HepG2 (cell line): ENCODE measurements around the gene SYNJ2. TPM values are rescaled to one million over a fixed set of nuclear protein-coding genes. Genes with fewer than 3 reads are reported as not detected.

Source experiments
- ATM ChIP-seq: fragments of 450-650 bp; IDR thresholded peaks from 2 replicates; pipeline ENCODE4 v1.7.1; 2017; ENCODE audit warnings: mild to moderate bottlenecking, borderline replicate concordance
- CBX1 ChIP-seq: IDR thresholded peaks from one replicate; pipeline ENCODE4 v1.6.1; 2016; ENCODE audit warnings: antibody characterized with exemption, low read depth
- FOSL2 ChIP-seq: sonication (generic); formaldehyde crosslinking; IDR thresholded peaks from 2 replicates; pipeline ENCODE4 v1.4.0; 2020; ENCODE audit warnings: missing genetic modification reagents
- HNRNPK ChIP-seq: fragments of 200-400 bp; formaldehyde crosslinking; IDR thresholded peaks from 2 replicates; pipeline ENCODE4 v1.6.1; 2018; ENCODE audit warnings: low read length, low read depth, moderate library complexity, mild to moderate bottlenecking; ENCODE audit not compliant: poor library complexity, severe bottlenecking
- HOXA3 ChIP-seq: sonication (generic); formaldehyde crosslinking; IDR thresholded peaks from 2 replicates; pipeline ENCODE4 v1.5.0; 2020; ENCODE audit warnings: missing genetic modification reagents
- JUND ChIP-seq: sonication (generic); formaldehyde crosslinking; IDR thresholded peaks from 2 replicates; pipeline ENCODE4 v1.8.0; 2022; ENCODE audit warnings: mild to moderate bottlenecking, missing genetic modification reagents
- NFYC ChIP-seq: IDR thresholded peaks from 2 replicates; pipeline ENCODE4 v1.6.1; 2016; ENCODE audit warnings: missing genetic modification reagents, missing compliant biosample characterization
- ZNF101 ChIP-seq: sonication (generic); formaldehyde crosslinking; IDR thresholded peaks from 2 replicates; pipeline ENCODE4 v1.4.0; 2020; ENCODE audit warnings: mild to moderate bottlenecking, low read depth, missing genetic modification reagents, borderline replicate concordance
- ZNF224 ChIP-seq: sonication (generic); formaldehyde crosslinking; IDR thresholded peaks from 2 replicates; pipeline ENCODE4 v1.5.0; 2020; ENCODE audit warnings: mild to moderate bottlenecking, missing genetic modification reagents
- polyA plus RNA-seq, 8 experiments: library from polyadenylated mRNA; depleted of rRNA in 3 of 8; stranded (reverse) in 7 of 8; unstranded in 1 of 8; fragments of >200 nt; fragmentation: Illumina TruSeq in 4 of 8; extraction: Trizol in 4 of 8; gene quantifications; 2 replicates each; pipeline versions ENCODE4 v1.2.1 to v1.2.3, GENCODE V29; 2011 to 2016; ENCODE audit warnings: low read depth in 4 of 8, missing spikeins in 1 of 8, mixed read lengths in 1 of 8; ENCODE audit not compliant: insufficient read depth in 1 of 8
- total RNA-seq, 5 experiments: library from RNA; depleted of rRNA; stranded (reverse); fragments of >200 nt; fragmentation: Illumina TruSeq; extraction: Trizol; gene quantifications; 2 replicates each; pipeline ENCODE4 v1.2.3, GENCODE V29; 2016; ENCODE audit warnings: low read depth in 1 of 5
- TF ChIP-seq, protein P1 (sequence below): IDR thresholded peaks from 2 replicates; pipeline ENCODE4 v1.6.1; 2012; ENCODE audit warnings: inconsistent platforms
- TF ChIP-seq, protein P2 (sequence below): IDR thresholded peaks from 2 replicates; pipeline ENCODE4 v1.6.1; 2016; ENCODE audit warnings: missing biosample characterization, missing genetic modification reagents, low read depth
- TF ChIP-seq, protein P3 (sequence below): sonication (generic); formaldehyde crosslinking; IDR thresholded peaks from 2 replicates; pipeline ENCODE4 v1.4.0; 2020; ENCODE audit warnings: missing genetic modification reagents
- TF ChIP-seq, protein P4 (sequence below): sonication (generic); formaldehyde crosslinking; IDR thresholded peaks from 2 replicates; pipeline ENCODE4 v1.8.1; 2023; ENCODE audit warnings: mild to moderate bottlenecking, missing genetic modification reagents, borderline replicate concordance
- TF ChIP-seq, protein P5 (sequence below): sonication (generic); formaldehyde crosslinking; IDR thresholded peaks from 2 replicates; pipeline ENCODE4 v1.4.0; 2020; ENCODE audit warnings: missing genetic modification reagents
- TF ChIP-seq, protein P6 (sequence below): sonication (generic); formaldehyde crosslinking; conservative IDR thresholded peaks from 2 replicates; pipeline ENCODE4 v1.4.0; 2020; ENCODE audit warnings: missing genetic modification reagents
- TF ChIP-seq, protein P7 (sequence below): sonication (generic); formaldehyde crosslinking; IDR thresholded peaks from 2 replicates; pipeline ENCODE4 v1.9.0; 2021; ENCODE audit warnings: missing genetic modification reagents, mild to moderate bottlenecking, borderline replicate concordance
- TF ChIP-seq, protein P8 (sequence below): IDR thresholded peaks from 2 replicates; pipeline ENCODE4 v1.6.1; 2016; ENCODE audit warnings: low read depth, borderline replicate concordance
- TF ChIP-seq, protein P9 (sequence below), 2 experiments: sonication (generic) in 1 of 2; formaldehyde crosslinking in 1 of 2; IDR thresholded peaks; 2 replicates each; pipeline versions ENCODE4 v1.4.0 to v1.6.1; 2018 to 2020; ENCODE audit warnings: missing genetic modification reagents in 2 of 2, borderline replicate concordance in 1 of 2, low read depth in 1 of 2, mild to moderate bottlenecking in 1 of 2, missing biosample characterization in 1 of 2

The SYNJ2 gene
- total and polyA plus RNA-seq, 2 of the 13 experiments (the other 11 are each of a cell fraction or from before 2014, with no cell fraction given) = 39.1 to 57.6 TPM

DNA sequence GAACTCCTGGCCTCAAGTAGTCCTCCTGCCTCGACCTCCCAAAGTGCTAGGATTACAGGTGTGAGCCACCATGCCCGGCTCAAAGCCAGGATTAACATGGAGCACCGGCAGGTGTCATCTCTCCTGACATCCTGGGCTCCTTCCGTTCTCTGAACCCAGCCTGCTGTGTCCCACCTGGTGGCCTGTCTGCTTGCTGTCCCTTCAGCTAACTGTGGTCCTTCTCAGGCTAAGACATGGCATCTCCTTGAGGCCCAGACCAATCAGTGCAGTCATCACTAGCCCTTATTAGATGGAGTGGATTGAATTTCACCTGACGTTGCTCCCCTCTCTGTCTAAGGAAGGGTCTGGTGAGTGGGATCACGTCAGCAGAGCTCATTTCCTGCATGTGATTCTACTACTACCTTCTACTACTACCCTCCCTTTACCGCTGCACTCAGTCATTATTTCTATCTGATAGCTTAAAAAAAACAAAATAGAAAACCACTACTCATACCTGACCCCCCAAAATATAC, 28.0 kb upstream of the SYNJ2 start (continued):
- TF ChIP-seq, protein P1, sequence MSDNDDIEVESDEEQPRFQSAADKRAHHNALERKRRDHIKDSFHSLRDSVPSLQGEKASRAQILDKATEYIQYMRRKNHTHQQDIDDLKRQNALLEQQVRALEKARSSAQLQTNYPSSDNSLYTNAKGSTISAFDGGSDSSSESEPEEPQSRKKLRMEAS = no peak; the same call in 1 of the 2 replicates
- TF ChIP-seq ZNF101 (CRISPR knock-in tag) = no peak
- TF ChIP-seq, protein P2, sequence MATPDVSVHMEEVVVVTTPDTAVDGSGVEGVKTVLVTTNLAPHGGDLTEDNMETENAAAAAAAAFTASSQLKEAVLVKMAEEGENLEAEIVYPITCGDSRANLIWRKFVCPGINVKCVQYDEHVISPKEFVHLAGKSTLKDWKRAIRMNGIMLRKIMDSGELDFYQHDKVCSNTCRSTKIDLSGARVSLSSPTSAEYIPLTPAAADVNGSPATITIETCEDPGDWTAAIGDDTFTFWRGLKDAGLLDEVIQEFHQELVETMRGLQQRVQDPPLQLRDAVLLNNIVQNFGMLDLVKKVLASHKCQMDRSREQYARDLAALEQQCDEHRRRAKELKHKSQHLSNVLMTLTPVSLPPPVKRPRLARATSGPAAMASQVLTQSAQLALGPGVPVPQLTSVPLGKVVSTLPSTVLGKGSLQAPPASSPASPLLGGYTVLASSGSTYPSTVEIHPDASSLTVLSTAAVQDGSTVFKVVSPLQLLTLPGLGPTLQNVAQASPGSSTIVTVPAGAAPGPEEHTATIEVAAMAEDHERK (CRISPR knock-in tag) = no peak
- TF ChIP-seq, protein P3, sequence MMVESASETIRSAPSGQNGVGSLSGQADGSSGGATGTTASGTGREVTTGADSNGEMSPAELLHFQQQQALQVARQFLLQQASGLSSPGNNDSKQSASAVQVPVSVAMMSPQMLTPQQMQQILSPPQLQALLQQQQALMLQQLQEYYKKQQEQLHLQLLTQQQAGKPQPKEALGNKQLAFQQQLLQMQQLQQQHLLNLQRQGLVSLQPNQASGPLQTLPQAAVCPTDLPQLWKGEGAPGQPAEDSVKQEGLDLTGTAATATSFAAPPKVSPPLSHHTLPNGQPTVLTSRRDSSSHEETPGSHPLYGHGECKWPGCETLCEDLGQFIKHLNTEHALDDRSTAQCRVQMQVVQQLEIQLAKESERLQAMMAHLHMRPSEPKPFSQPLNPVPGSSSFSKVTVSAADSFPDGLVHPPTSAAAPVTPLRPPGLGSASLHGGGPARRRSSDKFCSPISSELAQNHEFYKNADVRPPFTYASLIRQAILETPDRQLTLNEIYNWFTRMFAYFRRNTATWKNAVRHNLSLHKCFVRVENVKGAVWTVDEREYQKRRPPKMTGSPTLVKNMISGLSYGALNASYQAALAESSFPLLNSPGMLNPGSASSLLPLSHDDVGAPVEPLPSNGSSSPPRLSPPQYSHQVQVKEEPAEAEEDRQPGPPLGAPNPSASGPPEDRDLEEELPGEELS (CRISPR knock-in tag) = no peak
- TF ChIP-seq HNRNPK = no peak
- TF ChIP-seq JUND (CRISPR knock-in tag) = peak; percentile 62; the same call in 1 of the 2 replicates
- 0 out of 2 replicates have a peak, but pooled peaks have one; percentile 8 for TF ChIP-seq FOSL2 (CRISPR knock-in tag)
- TF ChIP-seq, protein P4, sequence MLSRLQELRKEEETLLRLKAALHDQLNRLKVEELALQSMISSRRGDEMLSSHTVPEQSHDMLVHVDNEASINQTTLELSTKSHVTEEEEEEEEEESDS (CRISPR knock-in tag) = no peak
- no peak for TF ChIP-seq ATM
- no peak for TF ChIP-seq CBX1
- TF ChIP-seq, protein P5, sequence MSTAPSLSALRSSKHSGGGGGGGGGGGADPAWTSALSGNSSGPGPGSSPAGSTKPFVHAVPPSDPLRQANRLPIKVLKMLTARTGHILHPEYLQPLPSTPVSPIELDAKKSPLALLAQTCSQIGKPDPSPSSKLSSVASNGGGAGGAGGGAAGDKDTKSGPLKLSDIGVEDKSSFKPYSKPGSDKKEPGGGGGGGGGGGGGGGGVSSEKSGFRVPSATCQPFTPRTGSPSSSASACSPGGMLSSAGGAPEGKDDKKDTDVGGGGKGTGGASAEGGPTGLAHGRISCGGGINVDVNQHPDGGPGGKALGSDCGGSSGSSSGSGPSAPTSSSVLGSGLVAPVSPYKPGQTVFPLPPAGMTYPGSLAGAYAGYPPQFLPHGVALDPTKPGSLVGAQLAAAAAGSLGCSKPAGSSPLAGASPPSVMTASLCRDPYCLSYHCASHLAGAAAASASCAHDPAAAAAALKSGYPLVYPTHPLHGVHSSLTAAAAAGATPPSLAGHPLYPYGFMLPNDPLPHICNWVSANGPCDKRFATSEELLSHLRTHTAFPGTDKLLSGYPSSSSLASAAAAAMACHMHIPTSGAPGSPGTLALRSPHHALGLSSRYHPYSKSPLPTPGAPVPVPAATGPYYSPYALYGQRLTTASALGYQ (CRISPR knock-in tag) = peak; percentile 39; the same call in 1 of the 2 replicates
- TF ChIP-seq, protein P6, sequence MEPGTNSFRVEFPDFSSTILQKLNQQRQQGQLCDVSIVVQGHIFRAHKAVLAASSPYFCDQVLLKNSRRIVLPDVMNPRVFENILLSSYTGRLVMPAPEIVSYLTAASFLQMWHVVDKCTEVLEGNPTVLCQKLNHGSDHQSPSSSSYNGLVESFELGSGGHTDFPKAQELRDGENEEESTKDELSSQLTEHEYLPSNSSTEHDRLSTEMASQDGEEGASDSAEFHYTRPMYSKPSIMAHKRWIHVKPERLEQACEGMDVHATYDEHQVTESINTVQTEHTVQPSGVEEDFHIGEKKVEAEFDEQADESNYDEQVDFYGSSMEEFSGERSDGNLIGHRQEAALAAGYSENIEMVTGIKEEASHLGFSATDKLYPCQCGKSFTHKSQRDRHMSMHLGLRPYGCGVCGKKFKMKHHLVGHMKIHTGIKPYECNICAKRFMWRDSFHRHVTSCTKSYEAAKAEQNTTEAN (CRISPR knock-in tag) = no peak; the same call in 1 of the 2 replicates
- TF ChIP-seq, protein P7, sequence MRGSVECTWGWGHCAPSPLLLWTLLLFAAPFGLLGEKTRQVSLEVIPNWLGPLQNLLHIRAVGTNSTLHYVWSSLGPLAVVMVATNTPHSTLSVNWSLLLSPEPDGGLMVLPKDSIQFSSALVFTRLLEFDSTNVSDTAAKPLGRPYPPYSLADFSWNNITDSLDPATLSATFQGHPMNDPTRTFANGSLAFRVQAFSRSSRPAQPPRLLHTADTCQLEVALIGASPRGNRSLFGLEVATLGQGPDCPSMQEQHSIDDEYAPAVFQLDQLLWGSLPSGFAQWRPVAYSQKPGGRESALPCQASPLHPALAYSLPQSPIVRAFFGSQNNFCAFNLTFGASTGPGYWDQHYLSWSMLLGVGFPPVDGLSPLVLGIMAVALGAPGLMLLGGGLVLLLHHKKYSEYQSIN = no peak
- TF ChIP-seq ZNF224 (CRISPR knock-in tag) = no peak
- TF ChIP-seq, protein P8, sequence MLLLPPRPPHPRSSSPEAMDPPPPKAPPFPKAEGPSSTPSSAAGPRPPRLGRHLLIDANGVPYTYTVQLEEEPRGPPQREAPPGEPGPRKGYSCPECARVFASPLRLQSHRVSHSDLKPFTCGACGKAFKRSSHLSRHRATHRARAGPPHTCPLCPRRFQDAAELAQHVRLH = no peak
- TF ChIP-seq HOXA3 (CRISPR knock-in tag) = peak; percentile 31; the same call in 1 of the 2 replicates
- TF ChIP-seq, protein P9, sequence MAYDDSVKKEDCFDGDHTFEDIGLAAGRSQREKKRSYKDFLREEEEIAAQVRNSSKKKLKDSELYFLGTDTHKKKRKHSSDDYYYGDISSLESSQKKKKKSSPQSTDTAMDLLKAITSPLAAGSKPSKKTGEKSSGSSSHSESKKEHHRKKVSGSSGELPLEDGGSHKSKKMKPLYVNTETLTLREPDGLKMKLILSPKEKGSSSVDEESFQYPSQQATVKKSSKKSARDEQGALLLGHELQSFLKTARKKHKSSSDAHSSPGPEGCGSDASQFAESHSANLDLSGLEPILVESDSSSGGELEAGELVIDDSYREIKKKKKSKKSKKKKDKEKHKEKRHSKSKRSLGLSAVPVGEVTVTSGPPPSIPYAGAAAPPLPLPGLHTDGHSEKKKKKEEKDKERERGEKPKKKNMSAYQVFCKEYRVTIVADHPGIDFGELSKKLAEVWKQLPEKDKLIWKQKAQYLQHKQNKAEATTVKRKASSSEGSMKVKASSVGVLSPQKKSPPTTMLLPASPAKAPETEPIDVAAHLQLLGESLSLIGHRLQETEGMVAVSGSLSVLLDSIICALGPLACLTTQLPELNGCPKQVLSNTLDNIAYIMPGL (CRISPR knock-in tag; IDR thresholded peaks at IDR 0.05; ENCODE audit: borderline replicate concordance in 1 of 2, low read depth in 1 of 2) = peak in 1 of 2 experiments; percentile 12; a peak in 1 of 4 replicates
- 0 out of 2 replicates have a peak, but pooled peaks have one; percentile 28 for TF ChIP-seq NFYC
